Suprapubic skin (tissue), 3 donors: ENCODE measurements around the gene ARL10.
A peak's percentile ranks its signal among the peaks of the same experiment; 100 is the strongest.

ENCODE experiments used
- POLR2AphosphoS5 ChIP-seq, 3 donors: sonication (generic); formaldehyde crosslinking; IDR thresholded peaks; one replicate each; pipeline ENCODE4 v1.6.1; 2017; ENCODE audit warnings: antibody characterized with exemption in 3 of 3
- TF ChIP-seq, protein P1 (sequence below), 2 donors: fragments of 200-600 bp in 1 of 2; fragments of 450-650 bp in 1 of 2; sonication (generic) in 1 of 2; IDR thresholded peaks; one replicate each; pipeline ENCODE4 v1.5.1; 2016 to 2019; ENCODE audit warnings: antibody characterized with exemption in 2 of 2, mild to moderate bottlenecking in 1 of 2, moderate library complexity in 1 of 2

DNA sequence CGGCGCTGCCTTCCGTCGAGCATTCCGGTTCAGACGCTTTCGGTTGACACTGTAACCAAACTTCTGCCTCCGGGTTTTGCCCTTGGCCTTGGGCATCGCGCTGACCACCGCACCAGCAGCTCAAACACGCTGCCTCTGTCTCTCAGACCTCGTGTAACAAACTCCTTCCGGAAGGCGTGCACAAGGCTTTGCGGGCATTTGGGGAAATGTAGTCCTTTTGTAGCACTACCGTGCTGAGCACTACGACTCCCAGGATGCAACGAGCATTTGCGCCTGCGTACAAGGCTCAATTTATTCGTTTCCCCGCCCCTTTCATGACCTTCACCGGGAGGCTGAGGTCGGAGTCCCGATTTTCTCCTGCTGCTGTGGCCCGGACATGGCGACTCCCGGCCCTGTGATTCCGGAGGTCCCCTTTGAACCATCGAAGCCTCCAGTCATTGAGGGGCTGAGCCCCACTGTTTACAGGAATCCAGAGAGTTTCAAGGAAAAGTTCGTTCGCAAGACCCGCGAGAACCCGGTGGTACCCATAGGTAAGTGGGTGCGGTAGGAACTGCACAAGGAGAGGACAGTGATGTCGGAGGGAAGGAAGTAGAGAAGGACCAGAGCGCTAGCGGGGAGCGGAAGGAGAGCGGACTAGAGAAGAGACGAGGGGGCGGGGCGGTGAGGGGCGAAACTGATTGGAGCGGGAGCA, 23.3 kb downstream of the ARL10 start, which contains the start of the genes HIGD2A and NOP16:
- TF ChIP-seq POLR2AphosphoS5 (IDR thresholded peaks at IDR 0.05), result peak in 2 of 3 donors; percentile 84 to 90
- TF ChIP-seq, protein P1, sequence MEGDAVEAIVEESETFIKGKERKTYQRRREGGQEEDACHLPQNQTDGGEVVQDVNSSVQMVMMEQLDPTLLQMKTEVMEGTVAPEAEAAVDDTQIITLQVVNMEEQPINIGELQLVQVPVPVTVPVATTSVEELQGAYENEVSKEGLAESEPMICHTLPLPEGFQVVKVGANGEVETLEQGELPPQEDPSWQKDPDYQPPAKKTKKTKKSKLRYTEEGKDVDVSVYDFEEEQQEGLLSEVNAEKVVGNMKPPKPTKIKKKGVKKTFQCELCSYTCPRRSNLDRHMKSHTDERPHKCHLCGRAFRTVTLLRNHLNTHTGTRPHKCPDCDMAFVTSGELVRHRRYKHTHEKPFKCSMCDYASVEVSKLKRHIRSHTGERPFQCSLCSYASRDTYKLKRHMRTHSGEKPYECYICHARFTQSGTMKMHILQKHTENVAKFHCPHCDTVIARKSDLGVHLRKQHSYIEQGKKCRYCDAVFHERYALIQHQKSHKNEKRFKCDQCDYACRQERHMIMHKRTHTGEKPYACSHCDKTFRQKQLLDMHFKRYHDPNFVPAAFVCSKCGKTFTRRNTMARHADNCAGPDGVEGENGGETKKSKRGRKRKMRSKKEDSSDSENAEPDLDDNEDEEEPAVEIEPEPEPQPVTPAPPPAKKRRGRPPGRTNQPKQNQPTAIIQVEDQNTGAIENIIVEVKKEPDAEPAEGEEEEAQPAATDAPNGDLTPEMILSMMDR (IDR thresholded peaks at IDR 0.05), result no peak
